Glomerular visceral epithelial cell (primary cell): ENCODE data around the gene IL1RAPL1.
A peak's percentile ranks its signal among the peaks of the same experiment; 100 is the strongest.
"Not testable (repeated sequence)": the region's sequence is repeated elsewhere in the genome, so short reads cannot be mapped to it uniquely, and the experiment has no call there.

Experiments used
- DNase-seq: peaks from one replicate; pipeline ENCODE4 v3.0.0-alpha.2; 2016; ENCODE audit errors: extremely low spot score

IL1RAPL1 gene

GRCh38 chrX:28787206-28787605 lies 200.0 kb downstream of the IL1RAPL1 start:
- DNase-seq, result peak; percentile 69

- DNase-seq, result not testable (repeated sequence)
Observed at GRCh38 chrX:28800671-28801070, 213.4 kb downstream of the IL1RAPL1 start.

GRCh38 chrX:28802625-28803024 lies 215.4 kb downstream of the IL1RAPL1 start:
- DNase-seq, result no peak

- DNase-seq, result no peak
Observed at GRCh38 chrX:28835991-28836390, 248.7 kb downstream of the IL1RAPL1 start.

- no peak for DNase-seq
Observed at GRCh38 chrX:28843817-28844216, 256.6 kb downstream of the IL1RAPL1 start.

GRCh38 chrX:28847423-28847822 lies 260.2 kb downstream of the IL1RAPL1 start:
- peak; percentile 9 for DNase-seq

- DNase-seq, result no peak
Observed at GRCh38 chrX:28848707-28849106, 261.5 kb downstream of the IL1RAPL1 start.

GRCh38 chrX:28850955-28851354 lies 263.7 kb downstream of the IL1RAPL1 start:
- DNase-seq, result no peak

GRCh38 chrX:28851871-28852270 lies 264.6 kb downstream of the IL1RAPL1 start:
- no peak for DNase-seq

GRCh38 chrX:28854637-28855036 lies 267.4 kb downstream of the IL1RAPL1 start:
- no peak for DNase-seq

GRCh38 chrX:28876408-28876807 lies 289.2 kb downstream of the IL1RAPL1 start:
- no peak for DNase-seq

- no peak for DNase-seq
Observed at GRCh38 chrX:28876901-28877300, 289.7 kb downstream of the IL1RAPL1 start.

- DNase-seq, result no peak
Observed at GRCh38 chrX:28880136-28880535, 292.9 kb downstream of the IL1RAPL1 start.

GRCh38 chrX:28884823-28885222 lies 297.6 kb downstream of the IL1RAPL1 start:
- DNase-seq, result no peak

GRCh38 chrX:28888416-28888815 lies 301.2 kb downstream of the IL1RAPL1 start:
- no peak for DNase-seq

- no peak for DNase-seq
Observed at GRCh38 chrX:28889591-28890090, 302.4 kb downstream of the IL1RAPL1 start.

GRCh38 chrX:28901637-28902036 lies 314.4 kb downstream of the IL1RAPL1 start:
- peak; percentile 44 for DNase-seq

- DNase-seq, result no peak
Observed at GRCh38 chrX:28910487-28910886, 323.2 kb downstream of the IL1RAPL1 start.

- no peak for DNase-seq
Observed at GRCh38 chrX:28920153-28920943, 333.1 kb downstream of the IL1RAPL1 start.

- DNase-seq, result no peak
Observed at GRCh38 chrX:28922106-28922505, 334.9 kb downstream of the IL1RAPL1 start.

GRCh38 chrX:28946846-28947245 lies 359.6 kb downstream of the IL1RAPL1 start:
- no peak for DNase-seq

- DNase-seq, result no peak
Observed at GRCh38 chrX:28960063-28960462, 372.8 kb downstream of the IL1RAPL1 start.

- DNase-seq, result no peak
Observed at GRCh38 chrX:28966331-28966730, 379.1 kb downstream of the IL1RAPL1 start.

GRCh38 chrX:28969126-28969525 lies 381.9 kb downstream of the IL1RAPL1 start:
- no peak for DNase-seq
